ENCODE measurements around the gene ABCC3.

ABCC3 gene

GRCh38 chr17:50634224-50634914, at the start of gene ABCC3:
ABCC3 (plus strand) TSS chr17:50634881; CDS start chr17:50634937, 56 bp downstream.
- no peak for DNase-seq

- no peak for DNase-seq
Measured at GRCh38 chr17:50585346-50585745, 49.3 kb upstream of the ABCC3 start.

- DNase-seq = peak; percentile 70
Measured at GRCh38 chr17:50585891-50586290, 48.8 kb upstream of the ABCC3 start.

GRCh38 chr17:50586421-50587247, 48.0 kb upstream of the ABCC3 start:
- DNase-seq = peak; percentile 97

- DNase-seq = peak; percentile 36
Measured at GRCh38 chr17:50587571-50587970, 47.1 kb upstream of the ABCC3 start.

- peak; percentile 75 for DNase-seq
Measured at GRCh38 chr17:50588391-50589049, 46.2 kb upstream of the ABCC3 start.

GRCh38 chr17:50589095-50589705, 45.5 kb upstream of the ABCC3 start:
- no peak for DNase-seq

- DNase-seq = no peak
Measured at GRCh38 chr17:50590946-50591737, 43.5 kb upstream of the ABCC3 start.

- peak; percentile 96 for DNase-seq
Measured at GRCh38 chr17:50593321-50593720, 41.4 kb upstream of the ABCC3 start.

- peak; percentile 74 for DNase-seq
Measured at GRCh38 chr17:50594128-50594823, 40.4 kb upstream of the ABCC3 start.

- DNase-seq = no peak
Measured at GRCh38 chr17:50594892-50595291, 39.8 kb upstream of the ABCC3 start.

- DNase-seq = no peak
Measured at GRCh38 chr17:50596191-50597037, 38.3 kb upstream of the ABCC3 start.

- no peak for DNase-seq
Measured at GRCh38 chr17:50598487-50598886, 36.2 kb upstream of the ABCC3 start.

- no peak for DNase-seq
Measured at GRCh38 chr17:50599606-50600005, 35.1 kb upstream of the ABCC3 start.

- DNase-seq = no peak
Measured at GRCh38 chr17:50601823-50602375, 32.8 kb upstream of the ABCC3 start.

GRCh38 chr17:50602836-50603235, 31.8 kb upstream of the ABCC3 start:
- no peak for DNase-seq

GRCh38 chr17:50603340-50603739, 31.3 kb upstream of the ABCC3 start:
- peak; percentile 62 for DNase-seq

- peak; percentile 81 for DNase-seq
Measured at GRCh38 chr17:50604513-50604912, 30.2 kb upstream of the ABCC3 start.

- DNase-seq = no peak
Measured at GRCh38 chr17:50605429-50605828, 29.3 kb upstream of the ABCC3 start.

- no peak for DNase-seq
Measured at GRCh38 chr17:50607522-50608175, 27.0 kb upstream of the ABCC3 start.

Measured in NCI-H82 (cell line).